GM18508 (cell line): Measurements from ENCODE around the gene NKAIN2.
"Not testable (repeated sequence)": the region's sequence is repeated elsewhere in the genome, so short reads cannot be mapped to it uniquely, and the experiment has no call there.

Source experiments
- ATAC-seq: cut with Tn5 transposase; IDR thresholded peaks from one replicate; pipeline ENCODE4 v1.9.1; 2021; ENCODE audit warnings: moderate number of reproducible peaks; ENCODE audit not compliant: insufficient read depth, unreplicated experiment

The NKAIN2 gene

DNA sequence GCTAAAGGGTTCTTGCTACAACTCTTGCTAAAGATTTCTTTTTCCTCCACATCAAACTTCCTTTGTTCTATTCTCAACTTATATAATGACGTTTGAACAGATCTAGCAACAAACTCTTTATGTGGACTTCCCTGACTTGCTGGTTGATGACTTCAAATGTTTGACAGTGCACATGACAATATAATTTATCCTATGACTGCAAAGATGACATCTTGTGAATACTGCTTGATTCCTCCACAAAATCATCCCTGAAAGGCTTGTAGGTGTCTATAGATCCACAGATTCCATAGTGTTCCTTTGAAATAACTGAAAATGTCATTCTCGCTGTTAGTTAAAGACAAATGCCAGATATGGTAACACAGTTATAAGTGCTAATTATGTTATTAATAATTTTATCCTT is 478.9 kb downstream of the NKAIN2 start:
- ATAC-seq = no peak

DNA sequence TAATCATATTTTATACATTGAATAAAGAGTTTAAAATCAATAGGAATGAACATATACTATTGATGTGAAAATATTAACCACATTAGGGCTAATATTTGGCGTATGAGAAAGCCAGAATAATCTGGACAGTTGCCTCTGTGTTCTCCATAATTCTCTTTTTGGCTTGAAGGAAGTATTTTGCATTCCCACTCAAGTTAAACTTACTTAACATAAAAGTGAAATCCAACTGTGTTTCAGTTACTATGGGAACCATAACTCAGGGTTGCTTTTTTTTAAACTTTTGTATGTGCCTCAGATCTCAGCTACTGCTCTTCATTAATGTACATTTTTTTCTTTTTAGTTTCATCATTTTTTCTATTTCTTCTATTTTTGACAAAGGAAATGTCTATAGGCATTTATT is 479.8 kb downstream of the NKAIN2 start:
- ATAC-seq = no peak

DNA sequence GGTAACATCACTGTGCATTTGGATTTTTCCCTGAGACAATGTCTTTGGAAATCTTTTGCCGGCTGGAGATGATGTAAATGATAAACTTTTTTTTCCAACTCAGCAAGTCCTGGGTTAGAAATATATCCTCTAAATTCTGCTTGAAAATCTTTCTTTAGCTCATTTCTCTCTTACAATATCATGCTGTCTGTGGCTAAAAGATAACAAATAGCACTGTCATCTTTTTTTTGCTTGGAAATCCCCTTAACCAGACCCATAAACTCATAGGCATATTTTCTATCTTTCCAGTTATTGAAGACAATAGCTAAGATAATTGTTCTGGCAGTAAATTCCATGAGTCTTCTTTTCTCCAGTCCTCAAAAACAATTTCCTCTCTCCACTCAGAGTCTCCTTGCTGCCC is 481.5 kb downstream of the NKAIN2 start:
- ATAC-seq = no peak

DNA sequence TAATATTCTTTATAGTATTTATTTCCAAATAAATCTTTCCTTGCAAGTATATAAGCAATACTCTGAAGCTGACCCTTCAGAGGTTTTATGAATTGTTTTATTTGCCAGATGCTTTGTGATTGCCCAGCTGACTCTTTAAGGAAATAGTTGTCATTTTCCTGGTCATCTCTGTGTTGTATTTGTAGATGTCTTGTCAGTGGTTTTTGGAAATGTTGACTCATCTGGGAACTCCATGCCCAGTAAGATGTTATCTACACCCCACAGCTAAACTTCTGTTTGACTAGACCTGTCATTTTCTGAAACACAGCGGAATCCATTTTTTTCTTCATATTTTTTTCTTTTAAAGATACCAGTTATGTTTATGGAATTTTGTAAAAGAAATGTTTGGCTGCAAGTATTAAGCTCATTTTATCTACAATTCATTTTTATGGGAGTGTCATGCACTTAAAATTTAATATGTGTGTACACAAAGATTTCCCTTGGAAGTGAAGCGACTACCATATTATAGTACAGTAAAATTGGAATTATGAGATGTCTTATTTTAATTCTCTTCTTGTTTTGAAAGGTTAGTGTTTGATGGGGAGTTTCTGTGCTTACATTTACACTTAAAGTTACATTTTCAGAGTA is 491.0 kb downstream of the NKAIN2 start:
- ATAC-seq = no peak

DNA sequence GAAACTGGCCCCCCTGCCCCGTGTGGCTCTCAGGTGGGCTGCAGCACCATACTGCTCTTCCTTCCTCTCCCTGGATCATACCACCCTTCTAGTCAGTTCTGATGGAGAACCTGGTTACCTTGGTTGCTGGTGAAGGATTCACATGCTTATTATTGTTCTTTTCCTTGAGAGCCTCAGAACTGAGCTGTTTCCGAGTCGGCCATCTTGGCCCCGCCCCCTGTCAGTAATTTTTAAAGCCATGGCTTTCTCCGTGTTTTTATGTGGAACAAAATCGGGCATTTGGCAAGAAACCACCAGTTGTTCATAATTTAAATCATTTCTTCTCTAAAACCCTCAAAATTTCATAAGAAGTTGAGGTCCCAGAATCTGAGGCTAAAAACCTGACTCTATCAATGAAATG is 493.8 kb downstream of the NKAIN2 start:
- ATAC-seq = no peak

- ATAC-seq = no peak
Observed at GRCh38 chr6:124298730-124299129, 495.1 kb downstream of the NKAIN2 start.

DNA sequence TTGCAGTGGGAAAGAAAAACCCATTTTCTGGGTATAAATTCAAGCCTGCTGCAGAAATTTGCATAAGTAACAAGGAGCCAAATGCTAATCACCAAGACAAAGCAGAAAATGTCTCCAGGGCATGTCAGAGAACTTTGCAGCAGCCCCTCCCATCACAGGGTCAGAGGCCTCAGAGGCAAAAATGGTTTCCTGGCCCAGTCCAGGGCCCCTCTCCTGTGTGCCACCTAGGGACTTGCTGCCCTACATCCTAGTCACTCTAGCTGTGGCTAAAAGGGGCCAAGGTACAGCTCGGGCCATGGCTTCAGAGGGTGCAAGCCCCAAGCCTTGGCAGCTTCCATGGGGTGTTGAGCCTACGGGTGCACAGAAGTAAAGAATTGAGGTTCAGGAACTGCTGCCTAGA is 497.2 kb downstream of the NKAIN2 start:
- not testable (repeated sequence) for ATAC-seq

DNA sequence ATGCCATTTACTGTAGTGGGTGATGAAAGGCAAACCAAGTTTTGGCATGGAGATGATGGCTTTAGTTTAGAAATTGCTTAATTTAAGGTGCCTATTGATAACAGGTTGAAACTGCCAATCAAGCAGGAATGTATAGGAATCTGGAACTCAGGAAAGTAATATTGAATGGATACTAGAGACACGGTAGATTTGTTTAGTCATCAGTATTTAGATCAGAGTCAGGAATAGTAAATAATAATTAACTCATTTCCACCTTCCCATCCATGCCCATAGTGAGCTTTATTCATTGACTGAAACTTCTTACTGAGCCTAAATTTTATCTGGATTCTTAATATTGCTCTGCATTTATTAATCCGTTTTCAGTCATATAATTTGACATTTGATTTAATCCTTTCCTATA is 500.3 kb downstream of the NKAIN2 start:
- ATAC-seq = no peak

DNA sequence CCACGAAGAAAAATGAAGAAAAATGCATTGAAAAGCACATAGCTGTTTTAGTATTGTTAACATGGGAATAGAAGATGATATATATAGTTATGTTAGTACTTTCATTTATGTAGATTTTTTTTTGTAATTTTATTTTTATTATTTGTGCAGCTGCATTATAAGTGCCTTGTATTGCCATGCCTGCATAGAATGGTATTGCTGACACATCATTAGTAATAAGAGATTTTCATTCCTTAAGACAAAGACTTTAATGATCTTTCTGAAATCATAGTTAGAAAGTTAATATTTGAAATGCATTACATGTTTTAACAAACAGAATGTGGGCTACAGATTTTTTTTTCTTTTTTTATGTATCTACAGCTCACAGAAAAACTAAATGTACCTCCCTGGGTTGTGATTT is 506.5 kb downstream of the NKAIN2 start:
- no peak for ATAC-seq

- ATAC-seq = no peak
Observed at GRCh38 chr6:124319410-124319809, 515.7 kb downstream of the NKAIN2 start.

DNA sequence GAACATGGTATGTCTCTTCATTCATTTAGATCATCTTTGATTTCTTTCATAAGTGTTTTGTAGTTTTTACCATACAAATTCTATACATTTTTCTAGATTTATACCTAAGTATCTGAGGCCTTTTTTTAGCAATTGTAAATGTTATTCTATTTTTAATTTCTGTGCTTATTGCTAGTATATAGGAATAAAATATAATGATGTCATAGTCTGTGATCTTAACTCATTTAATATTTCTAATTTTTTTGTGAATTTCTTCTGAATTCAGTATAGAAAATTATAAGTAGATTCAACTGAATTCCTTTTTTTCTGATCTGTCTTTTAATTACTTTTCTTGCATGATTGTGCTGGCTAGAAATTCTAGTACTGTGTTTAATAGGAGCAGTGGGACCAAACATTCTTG is 520.6 kb downstream of the NKAIN2 start:
- no peak for ATAC-seq

GRCh38 chr6:124330197-124330596 is 526.5 kb downstream of the NKAIN2 start:
- ATAC-seq = no peak

DNA sequence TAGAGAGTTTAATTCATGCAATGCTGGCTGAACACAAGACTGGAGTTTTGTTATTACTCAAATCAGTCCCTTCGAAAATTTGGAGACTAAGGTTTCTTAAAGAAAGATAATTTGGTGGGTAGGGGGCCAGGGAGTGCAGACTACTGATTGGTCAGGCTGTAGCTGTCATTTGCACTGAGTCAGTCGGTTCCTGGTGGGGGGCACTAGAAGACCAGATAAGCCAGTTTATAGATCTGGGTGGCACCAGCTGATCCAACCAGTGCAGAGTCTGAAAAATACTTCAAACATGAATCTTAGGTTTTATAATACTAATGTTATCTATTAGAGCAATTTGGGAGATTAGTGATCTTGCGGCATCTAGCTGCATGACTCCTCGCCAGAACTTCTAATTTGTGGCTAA is 530.7 kb downstream of the NKAIN2 start:
- no peak for ATAC-seq

DNA sequence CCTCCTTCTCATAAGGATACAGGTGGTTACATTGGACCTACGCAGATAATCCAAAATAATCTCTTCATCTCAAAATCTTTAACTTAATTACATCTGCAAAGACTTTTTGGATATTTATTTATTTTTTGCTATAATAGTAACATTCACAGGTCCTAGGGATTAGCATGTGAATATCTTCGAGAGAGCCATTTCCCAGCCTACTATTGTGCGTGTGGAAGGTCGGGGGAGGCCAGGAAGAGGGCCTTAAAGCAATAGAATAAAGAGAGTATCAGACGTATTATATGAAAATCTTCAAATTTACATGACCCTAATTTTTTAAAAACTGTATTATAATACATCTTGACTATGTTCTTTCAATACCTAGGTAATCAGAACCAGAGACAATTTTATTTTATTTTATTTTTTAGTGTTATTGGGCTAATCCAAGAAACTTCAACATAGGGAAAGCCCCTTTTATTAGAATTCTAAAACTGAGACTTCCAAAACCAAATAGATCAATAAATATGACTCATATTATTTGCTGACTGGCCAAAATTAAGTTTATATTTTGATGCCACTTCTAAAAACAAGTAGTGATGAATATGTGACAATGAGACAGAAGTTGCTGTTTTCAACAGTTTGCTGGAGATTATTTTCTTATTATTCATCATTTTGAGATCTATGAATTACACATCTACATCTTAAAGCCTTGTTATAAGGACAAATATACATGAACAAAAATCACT is 536.1 kb downstream of the NKAIN2 start:
- ATAC-seq = no peak

DNA sequence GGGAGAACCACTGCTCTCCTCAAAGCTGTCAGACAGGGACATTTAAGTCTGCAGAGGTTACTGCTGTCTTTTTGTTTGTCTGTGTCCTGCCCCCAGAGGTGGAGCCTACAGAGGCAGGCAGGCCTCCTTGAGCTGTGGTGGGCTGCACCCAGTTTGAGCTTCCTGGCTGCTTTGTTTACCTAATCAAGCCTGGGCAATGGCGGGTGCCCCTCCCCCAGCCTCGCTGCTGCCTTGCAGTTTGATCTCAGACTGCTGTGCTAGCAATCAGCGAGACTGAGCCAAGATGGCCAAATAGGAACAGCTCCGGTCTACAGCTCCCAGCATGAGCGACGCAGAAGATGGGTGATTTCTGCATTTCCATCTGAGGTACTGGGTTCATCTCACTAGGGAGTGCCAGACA is 544.7 kb downstream of the NKAIN2 start:
- ATAC-seq = not testable (repeated sequence)

DNA sequence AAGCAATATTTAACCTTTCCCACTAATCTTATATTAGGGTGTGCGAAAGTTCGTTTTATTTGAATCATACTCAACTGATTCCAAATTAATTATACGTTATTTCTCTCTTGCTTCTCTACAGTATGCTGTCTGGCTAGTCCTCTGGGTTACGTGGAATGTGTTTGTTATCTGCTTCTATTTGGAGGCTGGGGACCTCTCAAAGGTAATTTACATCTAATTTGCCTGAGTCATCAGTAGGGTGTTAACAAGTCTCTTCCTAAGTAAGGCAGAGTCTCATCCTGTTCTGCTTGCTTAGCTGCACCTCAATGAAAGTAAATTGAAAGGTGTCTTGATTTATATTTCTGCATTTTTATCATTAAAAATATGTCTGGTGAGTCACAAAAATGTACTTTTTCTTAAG is 551.5 kb downstream of the NKAIN2 start:
- no peak for ATAC-seq

DNA sequence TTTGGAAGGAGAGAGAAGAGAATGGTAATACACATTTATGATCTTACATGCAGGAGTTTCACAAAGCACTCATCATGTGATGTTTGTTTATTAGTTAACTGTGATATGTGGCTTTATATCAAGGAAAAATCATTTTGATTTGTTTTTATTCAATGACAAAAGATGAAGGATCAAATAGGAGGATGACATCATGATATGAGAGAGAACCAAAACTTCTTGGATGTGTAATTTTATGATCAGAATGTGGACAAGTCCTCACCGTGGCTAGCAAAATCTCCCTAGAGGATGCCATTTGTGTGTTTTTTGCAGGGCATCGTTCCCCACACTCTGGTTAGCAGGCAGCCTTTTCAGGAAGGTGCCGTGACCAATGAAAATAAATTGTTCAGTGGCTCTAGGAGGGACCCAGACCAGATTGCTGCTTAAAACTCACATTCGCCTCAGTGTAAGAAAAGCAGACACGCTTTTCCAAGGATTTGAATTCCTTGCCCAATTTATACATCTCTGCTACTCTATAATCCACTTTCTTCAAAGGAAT is 552.7 kb downstream of the NKAIN2 start:
- no peak for ATAC-seq

DNA sequence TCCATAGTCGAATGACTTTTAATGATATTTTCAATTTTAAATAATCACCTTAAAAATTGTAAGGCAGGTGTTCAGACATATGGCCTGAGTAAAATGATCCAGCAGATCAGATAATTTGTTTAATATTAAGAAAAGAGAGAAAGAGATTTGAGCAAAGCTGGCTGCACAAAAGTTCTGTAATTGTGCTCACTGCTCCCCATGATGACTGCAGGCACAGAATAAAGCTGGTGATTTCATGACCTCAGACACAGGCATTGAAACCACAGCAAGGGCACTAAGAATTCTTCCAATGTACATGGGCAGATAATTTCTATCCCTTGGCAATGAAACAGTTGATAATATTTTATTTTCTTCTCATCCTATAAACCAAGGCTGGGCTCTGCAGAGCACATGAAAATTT is 553.1 kb downstream of the NKAIN2 start:
- ATAC-seq = no peak

DNA sequence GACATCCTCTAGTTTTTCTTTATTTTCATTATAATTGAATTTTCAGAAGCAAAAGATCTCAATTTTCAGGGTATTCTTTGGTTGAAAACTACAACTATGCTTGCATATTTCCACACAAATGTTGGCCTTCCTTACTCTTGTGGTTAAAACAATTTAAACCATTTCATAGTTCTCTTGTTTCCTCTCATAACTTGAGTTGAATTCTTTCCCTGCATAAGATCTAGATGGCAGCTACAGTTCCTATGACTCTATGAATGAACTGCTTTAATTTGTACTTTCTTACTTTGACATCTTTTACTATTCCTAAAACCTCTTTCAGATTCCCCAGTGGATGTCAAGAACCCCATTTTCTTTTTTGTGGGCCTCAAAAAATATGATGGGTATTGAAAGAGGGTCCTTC is 564.5 kb downstream of the NKAIN2 start:
- no peak for ATAC-seq

- no peak for ATAC-seq
Observed at GRCh38 chr6:124371974-124372475, 568.4 kb downstream of the NKAIN2 start.

GRCh38 chr6:124373386-124373785 is 569.7 kb downstream of the NKAIN2 start:
- no peak for ATAC-seq

GRCh38 chr6:124389127-124389526 is 585.5 kb downstream of the NKAIN2 start:
- ATAC-seq = no peak
